GOT3 (cell line): Measurements from ENCODE around the gene NAV2.

ENCODE experiments used
- DNase-seq: peaks from one replicate; lab custom pipeline; 2025; ENCODE audit warnings: mixed read lengths; lab: John Stamatoyannopoulos, UW

The NAV2 gene

DNA sequence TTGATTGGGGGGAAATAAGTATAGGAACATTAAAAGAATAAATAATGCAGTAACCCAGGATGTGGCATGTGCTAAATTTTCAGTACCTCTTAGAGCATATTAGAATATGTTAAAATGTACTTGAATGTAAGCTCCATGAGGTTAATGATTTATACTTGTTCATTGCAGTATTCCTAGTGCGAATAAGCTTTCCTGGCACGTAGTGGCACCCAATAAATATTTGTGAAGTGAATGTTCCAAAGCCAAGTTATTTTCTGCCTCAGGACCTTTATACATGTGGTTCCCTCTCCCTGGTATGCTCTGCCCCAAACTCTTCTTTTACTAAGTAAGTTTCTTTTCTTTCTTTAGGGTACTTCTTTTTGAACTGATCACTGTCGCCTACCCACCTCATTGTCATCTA is 328.9 kb downstream of the NAV2 start:
- no peak for DNase-seq

DNA sequence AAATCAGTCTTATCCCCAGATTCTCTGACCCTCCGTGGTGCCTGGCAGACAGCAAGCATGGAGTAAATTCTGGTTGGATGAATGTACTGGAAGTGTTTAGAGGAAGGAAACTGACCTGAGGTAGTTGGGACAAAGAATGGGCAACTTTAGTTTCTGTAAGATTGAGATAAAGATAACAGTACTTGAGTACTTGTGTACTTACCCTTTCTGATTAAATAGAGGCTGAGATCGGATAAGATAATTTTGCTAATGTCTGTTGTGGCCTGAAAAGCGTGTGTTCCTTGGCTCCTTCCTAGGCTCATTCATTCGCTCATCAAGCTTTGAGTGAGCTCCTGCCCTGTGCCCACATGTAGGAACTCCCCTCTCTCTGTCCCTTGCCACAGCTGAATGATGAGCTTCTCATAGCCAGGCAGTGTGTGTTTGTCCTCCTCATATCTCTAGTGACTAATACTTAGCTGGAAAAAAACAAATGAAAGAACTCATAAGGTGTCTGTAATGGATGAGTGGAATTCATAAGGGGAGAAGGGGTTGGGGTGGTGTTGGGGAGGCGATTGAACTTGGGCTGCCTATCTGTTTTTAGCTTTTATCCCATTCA is 329.5 kb downstream of the NAV2 start:
- DNase-seq: no peak

DNA sequence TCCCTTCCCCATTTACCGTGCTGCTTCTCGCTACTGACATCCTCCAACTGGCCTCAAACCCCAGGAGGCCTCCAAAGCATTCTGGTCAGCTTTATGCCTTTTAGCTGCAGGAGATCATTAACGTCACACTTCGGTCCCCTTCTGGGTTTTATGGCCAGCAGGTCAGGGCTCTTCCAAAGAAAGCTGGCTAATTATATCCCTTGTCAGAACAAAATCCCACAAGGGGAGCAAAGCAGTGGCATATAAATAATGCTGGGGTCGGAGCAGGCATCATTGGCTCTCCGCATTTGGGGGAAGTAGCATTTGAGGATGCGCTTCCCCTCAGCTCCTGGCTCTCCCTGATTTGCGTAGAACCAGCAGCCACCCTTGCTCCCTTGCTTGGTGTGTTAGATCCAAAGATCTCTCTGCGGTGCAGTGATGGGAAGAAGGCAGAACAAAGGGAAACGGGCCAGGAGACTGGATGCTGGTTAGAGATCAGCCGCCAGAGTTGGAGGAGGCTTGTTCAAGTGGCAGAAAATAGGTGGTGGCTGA is 330.2 kb downstream of the NAV2 start:
- no peak for DNase-seq

DNA sequence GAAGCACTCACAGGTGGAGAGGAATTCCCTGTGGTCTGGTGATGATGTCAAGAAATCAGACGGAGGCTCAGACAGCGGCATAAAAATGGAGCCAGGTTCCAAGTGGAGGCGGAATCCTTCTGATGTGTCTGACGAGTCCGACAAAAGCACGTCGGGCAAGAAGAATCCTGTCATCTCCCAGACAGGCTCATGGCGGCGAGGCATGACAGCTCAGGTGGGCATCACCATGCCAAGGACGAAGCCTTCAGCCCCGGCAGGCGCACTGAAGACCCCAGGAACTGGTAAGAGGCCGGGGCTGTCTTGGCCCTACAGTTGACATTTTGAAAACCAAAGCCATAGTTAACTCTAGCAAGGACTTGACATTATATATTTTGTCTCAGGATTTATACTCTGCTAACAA is 331.4 kb downstream of the NAV2 start:
- no peak for DNase-seq

DNA sequence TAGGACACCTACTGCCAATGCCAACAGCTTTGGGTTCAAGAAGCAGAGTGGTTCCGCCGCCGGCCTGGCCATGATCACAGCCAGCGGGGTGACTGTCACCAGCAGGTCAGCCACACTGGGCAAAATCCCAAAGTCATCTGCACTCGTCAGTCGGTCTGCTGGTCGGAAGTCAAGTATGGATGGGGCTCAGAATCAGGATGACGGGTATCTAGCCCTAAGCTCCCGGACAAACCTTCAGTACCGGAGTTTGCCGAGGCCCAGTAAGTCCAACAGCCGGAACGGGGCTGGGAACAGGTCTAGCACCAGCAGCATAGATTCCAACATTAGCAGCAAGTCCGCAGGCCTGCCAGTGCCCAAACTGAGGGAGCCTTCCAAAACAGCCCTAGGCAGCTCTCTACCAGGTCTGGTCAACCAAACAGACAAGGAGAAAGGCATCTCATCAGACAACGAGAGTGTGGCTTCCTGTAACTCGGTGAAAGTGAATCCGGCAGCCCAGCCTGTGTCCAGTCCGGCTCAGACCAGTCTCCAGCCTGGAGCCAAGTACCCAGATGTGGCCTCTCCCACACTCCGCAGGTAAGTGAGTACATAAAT is 332.6 kb downstream of the NAV2 start:
- DNase-seq: no peak

DNA sequence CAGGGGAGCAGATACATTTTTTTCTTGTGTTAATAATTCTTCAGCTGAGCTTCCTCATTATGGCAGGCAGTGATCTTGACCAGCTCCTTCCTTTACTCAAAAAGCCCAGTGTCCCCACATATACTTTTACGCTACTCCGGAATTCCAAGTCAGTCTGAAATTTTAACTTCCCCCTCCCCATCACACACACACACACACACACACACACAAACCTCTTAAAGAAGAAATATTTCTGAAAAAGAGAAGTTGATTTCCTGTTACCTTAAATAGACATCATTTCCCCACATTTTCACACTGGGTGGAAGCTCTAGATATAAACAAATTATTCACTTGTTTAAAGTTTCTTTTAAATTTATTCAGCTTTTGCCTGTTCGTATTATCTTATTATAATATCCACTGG is 333.8 kb downstream of the NAV2 start:
- no peak for DNase-seq

DNA sequence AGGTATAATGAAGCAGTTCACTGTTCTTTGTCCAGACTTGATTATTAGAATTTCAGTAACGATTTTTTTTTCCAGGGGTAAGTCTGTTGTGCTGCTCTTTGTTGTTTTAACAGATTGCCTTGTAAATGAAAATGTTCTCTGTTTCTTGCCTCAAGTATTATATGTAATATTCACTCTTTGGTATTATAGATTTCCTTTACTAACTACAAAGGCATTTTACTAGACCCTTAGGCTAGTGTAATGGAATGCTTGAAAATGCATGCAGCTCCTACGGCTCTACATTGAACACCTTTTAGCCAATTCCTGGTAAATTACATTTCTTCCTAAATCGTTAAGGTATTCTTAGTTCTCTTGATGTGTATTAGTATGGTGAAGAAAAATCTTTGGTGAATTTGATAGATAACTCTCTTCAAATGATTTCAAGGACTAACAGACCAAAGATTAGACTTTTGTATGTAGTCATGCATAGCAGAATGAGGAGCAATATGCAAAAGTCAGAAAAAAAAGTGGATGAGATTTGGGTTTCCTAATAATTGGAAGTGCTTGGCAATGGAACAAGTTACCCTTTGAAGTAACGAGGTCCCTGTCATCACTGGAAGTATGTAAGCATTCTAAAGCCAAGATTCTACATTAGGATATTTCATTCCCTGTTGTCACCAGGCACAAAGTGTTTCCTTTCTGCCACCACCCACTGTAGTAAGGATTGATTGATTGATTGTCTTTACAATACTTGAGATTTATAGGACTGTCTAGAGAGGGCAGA is 334.6 kb downstream of the NAV2 start:
- no peak for DNase-seq

DNA sequence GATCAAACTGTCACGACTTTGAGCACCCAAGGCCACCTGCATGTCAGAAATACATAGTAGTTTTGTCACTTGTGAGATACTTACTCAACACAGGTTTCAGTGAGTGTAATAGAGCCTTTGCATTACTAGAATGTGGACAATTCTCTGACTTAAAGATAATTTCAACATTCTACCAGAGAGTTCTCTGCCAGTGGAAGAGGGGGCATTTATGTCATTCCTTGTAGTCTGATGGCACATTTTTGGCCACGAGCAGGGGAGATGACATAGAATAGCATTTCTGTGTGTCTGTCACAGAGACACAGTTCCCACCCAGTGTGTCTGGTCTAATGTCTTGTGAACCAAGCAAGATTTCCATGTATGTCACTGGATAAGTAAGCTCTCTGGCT is 335.1 kb downstream of the NAV2 start:
- no peak for DNase-seq

DNA sequence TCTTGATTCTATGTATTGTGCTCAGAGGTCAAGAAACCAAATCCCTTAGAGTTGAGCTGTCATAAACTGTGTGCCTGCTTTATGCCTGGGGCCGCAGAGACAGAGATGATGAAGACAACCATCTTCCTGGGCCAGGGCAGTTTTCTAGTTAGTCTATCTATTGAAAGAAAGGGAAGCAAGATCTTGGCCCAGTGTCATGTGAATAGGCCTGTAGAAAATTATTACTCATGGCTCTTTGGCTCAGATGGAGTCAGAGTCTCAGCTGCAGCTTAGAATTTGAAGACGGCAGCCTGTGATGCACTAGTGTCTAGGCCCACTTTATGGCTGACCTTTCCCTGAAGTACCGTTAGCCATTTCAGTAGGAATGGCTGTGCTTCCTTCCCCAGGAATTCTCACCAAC is 335.6 kb downstream of the NAV2 start:
- DNase-seq: no peak

DNA sequence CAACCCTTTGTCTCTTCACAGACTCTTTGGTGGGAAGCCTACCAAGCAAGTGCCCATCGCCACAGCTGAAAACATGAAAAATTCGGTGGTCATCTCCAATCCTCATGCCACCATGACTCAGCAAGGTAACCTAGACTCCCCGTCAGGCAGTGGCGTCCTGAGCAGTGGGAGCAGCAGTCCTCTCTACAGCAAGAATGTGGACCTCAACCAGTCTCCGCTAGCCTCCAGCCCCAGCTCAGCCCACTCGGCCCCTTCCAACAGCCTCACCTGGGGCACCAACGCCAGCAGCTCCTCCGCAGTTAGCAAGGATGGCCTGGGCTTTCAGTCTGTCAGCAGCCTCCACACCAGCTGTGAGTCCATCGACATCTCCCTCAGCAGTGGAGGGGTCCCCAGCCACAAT is 336.1 kb downstream of the NAV2 start:
- DNase-seq: no peak

DNA sequence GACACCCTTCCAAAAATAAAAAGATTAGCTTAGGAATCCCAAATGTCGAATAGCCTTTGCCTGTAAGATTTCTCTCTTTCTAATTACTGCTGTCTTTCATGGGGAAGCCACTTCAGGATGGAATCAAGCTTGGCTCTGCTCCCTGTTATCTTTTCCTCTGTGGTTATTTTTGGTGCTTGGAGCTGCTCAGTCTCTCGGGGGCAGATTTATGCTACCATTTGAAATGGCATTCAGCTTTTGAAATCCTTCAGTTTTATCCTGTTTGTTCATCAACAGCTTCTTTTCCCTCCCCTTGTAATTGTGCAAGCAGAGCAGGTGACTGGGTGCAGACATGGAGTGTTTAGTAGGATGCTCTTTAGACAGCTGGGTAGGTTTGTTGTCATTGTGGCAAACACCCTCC is 336.6 kb downstream of the NAV2 start:
- DNase-seq: no peak

DNA sequence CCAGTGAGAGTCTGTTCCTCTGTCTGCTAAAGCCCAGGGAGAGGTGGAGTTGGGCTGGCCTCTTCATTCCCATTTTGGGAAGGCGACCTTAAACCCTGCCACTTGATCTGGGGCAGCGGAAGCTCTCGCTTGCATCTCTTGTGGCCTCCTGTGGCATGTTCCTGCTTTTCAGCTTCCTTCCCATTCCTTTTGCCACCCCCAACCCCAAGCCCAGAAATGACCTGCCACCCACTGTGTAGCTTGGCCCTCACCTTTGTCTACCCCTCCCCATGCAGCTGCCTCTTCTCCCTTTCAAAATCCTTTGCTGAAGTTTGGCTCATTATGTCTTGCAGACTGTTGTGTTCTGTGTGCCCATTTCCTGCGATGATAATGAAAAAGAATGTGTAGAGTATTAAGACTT is 337.4 kb downstream of the NAV2 start:
- DNase-seq: no peak

DNA sequence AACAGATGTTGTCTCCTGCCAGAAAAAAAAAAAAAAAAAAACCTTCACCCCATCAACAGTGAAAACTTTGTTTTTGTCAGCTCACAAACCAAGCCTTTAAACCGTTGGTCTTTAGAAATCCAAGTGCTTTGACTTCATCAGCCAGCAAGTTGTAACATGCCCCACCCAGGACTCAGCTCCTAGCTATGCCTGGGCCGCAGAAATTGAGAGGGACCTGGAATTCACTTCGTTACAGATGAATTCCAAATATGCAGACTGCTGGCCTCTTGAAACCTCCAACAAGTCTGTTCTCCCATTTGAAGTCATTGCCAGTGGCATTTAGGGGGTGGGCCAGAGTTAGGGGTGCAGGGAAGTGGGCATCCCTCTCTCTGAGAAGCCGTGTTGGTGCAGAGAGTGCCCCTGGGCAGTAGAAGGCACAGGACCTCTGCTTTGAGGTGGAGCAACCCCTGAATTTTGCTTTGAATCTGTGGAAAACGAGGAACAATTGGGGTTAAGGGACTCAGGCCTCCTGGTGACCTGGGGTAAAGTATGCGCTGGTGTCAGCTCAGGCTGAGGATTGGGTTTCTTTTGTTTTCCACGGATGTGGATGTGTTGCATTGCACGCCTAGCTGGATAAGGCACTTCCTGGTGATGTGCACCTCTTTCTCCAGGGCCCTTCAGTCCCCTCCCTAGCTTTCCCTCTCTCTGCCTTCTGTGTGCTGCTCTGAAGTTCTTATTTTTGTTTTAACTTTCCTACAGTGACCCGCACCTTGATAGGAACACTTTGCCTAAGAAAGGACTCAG is 338.1 kb downstream of the NAV2 start:
- no peak for DNase-seq

DNA sequence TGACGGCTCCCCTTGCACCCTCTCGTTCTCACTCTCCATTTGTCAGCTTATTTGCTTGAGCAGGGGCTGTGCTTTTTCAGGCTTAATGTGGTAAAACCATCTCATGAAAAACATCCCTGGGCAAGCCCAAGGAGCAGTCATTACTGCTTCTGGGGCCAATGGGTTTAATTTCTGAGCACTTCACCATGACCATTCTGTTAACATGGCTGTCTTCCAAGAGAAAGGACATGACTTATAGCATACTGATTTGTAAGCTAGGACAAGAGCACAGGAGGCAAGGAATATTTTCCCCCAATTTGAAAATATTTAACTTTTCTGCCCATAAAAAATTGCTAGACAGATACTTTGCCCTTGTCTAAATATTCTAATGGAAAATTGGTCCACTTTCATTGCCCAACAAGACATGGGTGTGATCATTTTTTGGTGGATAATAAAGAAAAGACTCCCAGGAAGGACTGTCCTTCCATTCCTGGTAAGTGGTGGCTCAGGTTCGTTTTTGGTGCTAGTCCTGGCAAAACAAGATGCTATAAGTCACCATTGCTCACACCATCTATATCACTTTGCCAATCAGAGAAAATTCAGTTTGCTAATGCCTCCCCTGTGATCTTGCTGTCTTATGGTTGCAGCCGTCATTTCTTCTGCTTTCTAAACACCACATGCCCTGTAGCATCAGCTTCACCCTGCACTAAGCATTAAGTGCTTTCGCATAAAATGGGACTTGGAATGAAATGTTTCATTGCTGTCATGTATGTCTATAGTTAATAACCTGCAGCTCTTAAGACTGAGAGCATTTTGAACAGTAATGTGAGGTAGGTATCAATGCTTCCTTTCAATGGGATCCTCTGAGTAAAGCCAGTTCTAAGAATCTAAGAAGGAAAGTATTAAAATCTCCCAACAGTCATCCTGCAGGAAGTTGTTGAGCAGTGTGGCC is 339.1 kb downstream of the NAV2 start:
- no peak for DNase-seq

DNA sequence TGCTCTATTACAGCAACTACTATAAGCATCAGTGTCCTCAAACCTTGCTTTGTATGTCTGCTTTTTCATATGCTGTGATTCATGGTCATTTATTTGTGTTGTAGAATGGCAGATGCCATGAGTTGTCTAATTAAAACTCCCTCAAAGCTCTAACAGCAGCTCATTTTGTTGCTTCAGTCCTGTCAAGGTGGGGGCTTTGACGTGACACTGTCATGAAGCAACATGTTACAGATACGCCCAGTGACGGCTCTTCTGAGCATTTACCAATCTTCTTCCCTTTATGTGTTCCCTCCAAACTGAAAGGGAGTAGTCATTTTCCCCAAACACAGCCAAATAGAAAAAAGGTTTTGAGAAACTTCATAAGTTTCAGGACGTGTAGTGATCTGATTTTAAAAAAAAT is 340.9 kb downstream of the NAV2 start:
- no peak for DNase-seq

DNA sequence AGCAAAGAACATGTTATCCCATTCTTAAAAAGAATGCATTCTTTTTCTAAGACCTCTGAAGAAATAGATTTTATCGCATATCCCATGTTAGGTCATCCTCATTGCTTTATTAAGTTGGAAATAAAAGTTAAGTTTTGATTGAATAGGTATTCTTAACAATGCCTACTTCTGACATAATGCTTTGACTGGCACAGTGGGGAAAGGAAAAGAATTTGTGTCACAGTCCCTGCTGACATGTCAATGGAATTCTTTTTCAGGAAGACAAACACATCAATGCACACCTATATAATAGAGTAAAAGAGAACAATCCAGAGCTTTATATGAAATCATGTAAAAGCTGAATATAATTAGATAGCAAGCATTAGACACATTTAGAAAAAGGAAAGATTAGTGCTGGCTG is 341.9 kb downstream of the NAV2 start:
- no peak for DNase-seq

DNA sequence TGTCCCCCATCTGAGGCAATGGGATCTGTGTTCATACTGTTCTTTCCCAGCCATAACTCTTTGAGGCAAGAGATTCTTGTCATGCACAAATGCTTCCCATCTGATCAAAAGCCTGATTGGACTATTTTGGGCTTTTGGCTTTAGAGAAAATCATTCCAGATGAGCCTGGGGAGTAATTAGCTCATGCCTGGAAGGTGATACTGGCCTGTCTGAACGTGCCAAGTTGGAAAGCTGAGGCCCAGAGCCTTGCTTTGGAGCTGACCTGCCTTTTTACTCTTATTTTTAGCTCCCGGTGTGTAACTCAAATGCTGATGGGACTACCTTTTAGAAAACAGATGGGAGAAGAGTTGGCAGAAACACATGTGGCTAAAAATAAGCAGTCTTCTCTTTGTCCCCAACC is 342.7 kb downstream of the NAV2 start:
- DNase-seq: no peak

DNA sequence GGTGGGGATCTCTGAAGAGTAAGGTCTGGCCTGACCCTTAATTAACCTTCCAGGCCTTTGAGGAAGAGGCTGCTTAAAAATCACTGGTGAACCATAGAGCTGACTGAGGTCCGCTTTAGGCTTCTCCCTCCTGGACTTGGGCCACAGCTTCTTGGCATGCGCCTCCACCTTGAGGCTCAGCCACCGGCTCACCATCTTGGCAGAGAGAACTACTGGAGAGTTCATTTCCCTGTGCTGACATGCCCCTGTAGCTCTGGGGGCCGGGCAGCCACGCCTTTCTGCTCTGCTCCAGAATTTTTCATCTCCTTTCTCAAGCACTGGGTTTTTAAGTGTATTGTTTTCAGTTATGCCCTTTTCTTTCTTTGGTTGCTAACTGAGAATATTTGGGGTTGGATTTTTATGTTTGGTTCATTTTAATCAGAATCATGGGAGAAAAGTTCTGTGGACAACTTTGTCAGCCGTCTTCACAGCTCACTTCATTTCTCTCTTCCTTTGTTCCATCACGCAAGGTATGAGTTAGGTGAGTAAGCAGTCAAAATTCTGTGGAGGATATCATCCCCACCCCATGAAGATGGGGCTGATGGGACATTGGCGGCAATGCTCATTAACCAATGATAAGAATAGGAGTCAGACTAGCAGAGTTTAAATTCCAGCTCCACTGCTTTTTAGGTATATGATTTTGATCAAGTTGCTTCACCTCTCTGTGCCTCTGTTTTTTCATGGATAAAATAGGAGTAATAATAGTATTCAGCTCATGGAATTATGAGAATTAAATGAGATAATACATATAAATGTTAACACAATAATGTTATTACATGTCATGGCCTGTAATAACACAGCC is 343.7 kb downstream of the NAV2 start:
- DNase-seq: no peak

DNA sequence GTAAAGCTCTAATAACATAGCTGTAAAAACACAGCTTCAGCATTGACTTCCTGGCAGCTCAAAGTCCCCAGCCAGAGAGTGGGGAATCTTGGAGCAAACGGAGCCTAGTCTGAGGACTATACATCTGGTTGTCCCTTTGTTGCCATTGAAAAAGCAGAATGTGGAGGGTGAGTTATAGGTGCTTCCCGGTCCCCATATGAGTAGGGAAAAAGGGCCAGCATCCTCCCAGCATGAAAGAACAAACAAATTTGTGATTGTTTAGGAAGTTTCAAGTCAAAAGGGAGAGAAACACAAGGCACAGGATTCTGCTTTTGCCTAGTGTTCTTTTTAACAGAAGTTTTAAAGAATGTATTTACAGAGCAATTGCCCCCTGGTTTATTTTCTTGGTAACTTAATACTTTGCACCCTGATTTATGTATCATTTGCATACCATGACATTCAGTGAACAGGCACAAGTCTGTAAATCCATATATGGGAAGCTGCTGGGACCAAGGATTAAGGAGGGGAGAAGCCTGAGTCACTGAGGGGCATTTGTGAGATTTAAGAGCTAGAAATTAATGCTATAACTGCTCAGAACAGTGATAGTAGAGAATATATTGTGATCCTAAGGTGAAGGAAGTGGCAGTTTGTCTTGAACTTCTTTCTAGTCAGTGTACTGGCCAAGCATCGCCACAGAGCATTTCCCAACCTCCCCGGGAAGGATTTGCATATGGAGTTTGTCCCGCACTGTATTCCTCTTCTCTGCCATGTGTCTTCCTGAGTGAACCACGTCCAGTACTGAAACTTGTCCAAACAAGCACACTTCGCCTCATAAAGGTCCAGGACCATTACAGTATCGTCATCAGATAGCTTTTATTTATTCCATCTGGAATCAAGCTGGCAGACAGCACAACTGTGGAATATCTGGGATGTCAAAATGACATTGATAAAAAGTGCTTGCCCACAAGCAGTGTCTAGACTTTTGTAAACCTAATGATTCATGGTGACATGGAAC is 344.6 kb downstream of the NAV2 start:
- no peak for DNase-seq
